Naive thymus-derived CD8-positive, alpha-beta T cell (primary cell): ENCODE measurements around the gene STBD1. TPM values are rescaled to one million over a fixed set of nuclear protein-coding genes. Genes with fewer than 3 reads are reported as not detected.
"Not testable (repeated sequence)": the region's sequence is repeated elsewhere in the genome, so short reads cannot be mapped to it uniquely, and the experiment has no call there.

Source experiments
- ATAC-seq, 2 donors: fragments of 150-1000 bp; cut with Tn5 transposase in 1 of 2; sonication (Bioruptor Pico), chemical (Tn5 transposase) in 1 of 2; 1 replicate in 1 of 2; 2 replicates in 1 of 2; pipeline ENCODE4 v1.10.0; 2021; ENCODE audit warnings: mild to moderate bottlenecking in 2 of 2, moderate library complexity in 2 of 2
- POLR2A ChIA-PET: fragments of 350-600 bp; sonication (Branson Sonifier 250); formaldehyde crosslinking; loops from one replicate; lab custom pipeline; 2021; ENCODE audit warnings: antibody characterized with exemption; lab: Charles Lee
- DNase-seq, 10 donors: peaks; one replicate each; pipeline versions ENCODE4 v3.0.0 to v3.0.0-alpha.2; 2020 to 2022
- H3K27ac Mint-ChIP-seq, 10 donors: one replicate each; pipeline ENCODE4 v1.8.0; 2020 to 2022; ENCODE audit warnings: mild to moderate bottlenecking in 10 of 10, mixed read lengths in 10 of 10, moderate library complexity in 4 of 10, inconsistent platforms in 1 of 10
- H3K27me3 Mint-ChIP-seq, 5 donors: one replicate each; pipeline ENCODE4 v1.8.0; 2021 to 2022; ENCODE audit warnings: mixed read lengths in 5 of 5
- H3K36me3 Mint-ChIP-seq, 3 donors: one replicate each; pipeline ENCODE4 v1.8.0; 2020 to 2022; ENCODE audit warnings: mixed read lengths in 3 of 3, mild to moderate bottlenecking in 2 of 3, inconsistent platforms in 1 of 3
- H3K4me1 Mint-ChIP-seq, 4 donors: one replicate each; pipeline ENCODE4 v1.8.0; 2021 to 2022; ENCODE audit warnings: mixed read lengths in 4 of 4
- H3K4me3 Mint-ChIP-seq, 10 donors: one replicate each; pipeline ENCODE4 v1.8.0; 2020 to 2022; ENCODE audit warnings: mild to moderate bottlenecking in 10 of 10, mixed read lengths in 10 of 10, moderate library complexity in 6 of 10, inconsistent platforms in 1 of 10
- H3K9me3 Mint-ChIP-seq, 9 donors: one replicate each; pipeline ENCODE4 v1.8.0; 2020 to 2022; ENCODE audit warnings: mixed read lengths in 9 of 9, mild to moderate bottlenecking in 3 of 9, inconsistent platforms in 1 of 9, moderate library complexity in 1 of 9
- polyA plus RNA-seq, 3 donors: library from polyadenylated mRNA; unstranded; fragments of 300-500 nt; fragmentation: Illumina TruSeq; gene quantifications; one replicate each; pipeline ENCODE4 v1.2.3, GENCODE V29; 2021
- total RNA-seq, 8 experiments: library from RNA in 2 of 8; stranded (reverse) in 2 of 8; gene quantifications; one replicate each; pipeline ENCODE4 v1.2.3 and lab custom pipeline; 2021 to 2026

The STBD1 gene
- total and polyA plus RNA-seq, 5 experiments from 2014 or later: 0.16 to 0.66 (median 0.38) TPM

GRCh38 chr4:76275486-76276124, 30.9 kb upstream of the STBD1 start:
- ATAC-seq (no peak), DNase-seq (no peak)
- Mint-ChIP-seq H3K9me3 (no peaks in the 10 kb centered on the region), H3K36me3 (no peaks in the 10 kb centered on the region), H3K27ac (no peak overlapping the region), H3K4me1 (peaks cover 0 to 6% (median 1%) of the 10 kb centered on the region in 4 donors), H3K27me3 (peaks cover 7 to 15% (median 9%) of the 10 kb centered on the region in 5 donors), H3K4me3 (no peak overlapping the region)
- POLR2A ChIA-PET: no interaction called here

GRCh38 chr4:76276813-76277212, 29.7 kb upstream of the STBD1 start:
- Mint-ChIP-seq H3K27ac (no peak overlapping the region), H3K4me3 (no peak overlapping the region), H3K9me3 (no peaks in the 10 kb centered on the region), H3K27me3 (peaks cover 6 to 15% (median 7%) of the 10 kb centered on the region in 5 donors), H3K4me1 (peaks cover 0 to 6% (median 0%) of the 10 kb centered on the region in 4 donors), H3K36me3 (no peaks in the 10 kb centered on the region)
- POLR2A ChIA-PET: no interaction called here
- DNase-seq (peak in 1 of 10 donors; percentile 6), ATAC-seq (no peak)

GRCh38 chr4:76277667-76278066, 28.9 kb upstream of the STBD1 start:
- no peak for ATAC-seq
- no peak for DNase-seq

GRCh38 chr4:76278583-76278982, 27.9 kb upstream of the STBD1 start:
- H3K27me3 Mint-ChIP-seq: peaks cover 6 to 13% (median 7%) of the 10 kb centered on the region in 5 donors
- H3K4me3 Mint-ChIP-seq: no peak overlapping the region
- no peak overlapping the region for H3K27ac Mint-ChIP-seq
- no peaks in the 10 kb centered on the region for H3K36me3 Mint-ChIP-seq
- ATAC-seq: no peak
- H3K9me3 Mint-ChIP-seq: no peaks in the 10 kb centered on the region
- POLR2A ChIA-PET: no interaction called here
- no peak for DNase-seq
- peaks cover 0 to 6% (median 0%) of the 10 kb centered on the region in 4 donors for H3K4me1 Mint-ChIP-seq

More at GRCh38 chr4:76277667-76278066, 28.9 kb upstream of the STBD1 start:
- H3K27me3 Mint-ChIP-seq: peaks cover 6 to 15% (median 7%) of the 10 kb centered on the region in 5 donors
- H3K4me1 Mint-ChIP-seq: peaks cover 0 to 6% (median 0%) of the 10 kb centered on the region in 4 donors
- no peak overlapping the region for H3K27ac Mint-ChIP-seq
- H3K9me3 Mint-ChIP-seq: no peaks in the 10 kb centered on the region
- POLR2A ChIA-PET: no interaction called here
- H3K36me3 Mint-ChIP-seq: no peaks in the 10 kb centered on the region
- H3K4me3 Mint-ChIP-seq: no peak overlapping the region

- ATAC-seq: peak in 1 of 2 donors; percentile 72
- POLR2A ChIA-PET: no interaction called here
- Mint-ChIP-seq H3K9me3 (no peaks in the 10 kb centered on the region), H3K27me3 (peaks cover 6 to 13% (median 7%) of the 10 kb centered on the region in 5 donors), H3K27ac (peak overlapping the region in 1 of 10 donors; percentile 26), H3K4me3 (no peak overlapping the region), H3K36me3 (no peaks in the 10 kb centered on the region), H3K4me1 (peaks cover 0 to 6% (median 0%) of the 10 kb centered on the region in 4 donors)
- peak in 6 of 10 donors; percentile 7 to 63 (median 36) for DNase-seq
These were observed 27.1 kb upstream of the STBD1 start for GRCh38 chr4:76279462-76279861.

GRCh38 chr4:76280488-76281441, 25.8 kb upstream of the STBD1 start:
- no peak for ATAC-seq
- no peak overlapping the region for H3K4me3 Mint-ChIP-seq
- H3K9me3 Mint-ChIP-seq: peaks cover 0 to under 1% (median 0%) of the 10 kb centered on the region in 9 donors
- H3K4me1 Mint-ChIP-seq: peaks cover 0 to 6% (median 0%) of the 10 kb centered on the region in 4 donors
- POLR2A ChIA-PET: no interaction called here
- DNase-seq: no peak
- no peak overlapping the region for H3K27ac Mint-ChIP-seq
- H3K36me3 Mint-ChIP-seq: no peaks in the 10 kb centered on the region
- H3K27me3 Mint-ChIP-seq: peaks cover 4 to 7% (median 7%) of the 10 kb centered on the region in 5 donors

- H3K27ac Mint-ChIP-seq, POLR2A ChIA-PET, H3K4me3 Mint-ChIP-seq, ATAC-seq, H3K36me3 Mint-ChIP-seq, DNase-seq, H3K4me1 Mint-ChIP-seq, H3K27me3 Mint-ChIP-seq, H3K9me3 Mint-ChIP-seq: not testable (repeated sequence)
These were observed 24.9 kb upstream of the STBD1 start for GRCh38 chr4:76281594-76281993.

- peaks cover 0 to 3% (median 0%) of the 10 kb centered on the region in 4 donors for H3K4me1 Mint-ChIP-seq
- no peak overlapping the region for H3K27ac Mint-ChIP-seq
- H3K27me3 Mint-ChIP-seq: peaks cover 0 to 4% (median 0%) of the 10 kb centered on the region in 5 donors
- H3K4me3 Mint-ChIP-seq: no peak overlapping the region
- ATAC-seq (no peak), DNase-seq (no peak)
- H3K9me3 Mint-ChIP-seq: peaks cover 0 to 10% (median 0%) of the 10 kb centered on the region in 9 donors
- POLR2A ChIA-PET: no interaction called here
- H3K36me3 Mint-ChIP-seq: peaks cover 0 to 4% (median 0%) of the 10 kb centered on the region in 3 donors
These were observed 23.4 kb upstream of the STBD1 start for GRCh38 chr4:76282941-76283689.

- Mint-ChIP-seq H3K4me3 (no peak overlapping the region), H3K4me1 (peaks cover 0 to 3% (median 0%) of the 10 kb centered on the region in 4 donors), H3K27me3 (peaks cover 0 to 1% (median 0%) of the 10 kb centered on the region in 5 donors), H3K27ac (no peak overlapping the region), H3K36me3 (peaks cover 0 to 4% (median 0%) of the 10 kb centered on the region in 3 donors), H3K9me3 (peaks cover 0 to 10% (median 0%) of the 10 kb centered on the region in 9 donors)
- no peak for DNase-seq
- POLR2A ChIA-PET: no interaction called here
- ATAC-seq: no peak
These were observed 22.6 kb upstream of the STBD1 start for GRCh38 chr4:76283900-76284299.

- ATAC-seq, H3K4me1 Mint-ChIP-seq, H3K4me3 Mint-ChIP-seq, H3K27me3 Mint-ChIP-seq, H3K36me3 Mint-ChIP-seq, H3K27ac Mint-ChIP-seq, POLR2A ChIA-PET, DNase-seq, H3K9me3 Mint-ChIP-seq: not testable (repeated sequence)
These were observed 18.7 kb upstream of the STBD1 start for GRCh38 chr4:76287811-76288210.

- POLR2A ChIA-PET: no interaction called here
- Mint-ChIP-seq H3K36me3 (peaks cover 0 to 22% (median 8%) of the 10 kb centered on the region in 3 donors), H3K4me3 (no peak overlapping the region), H3K27me3 (peaks cover 3 to 11% (median 9%) of the 10 kb centered on the region in 5 donors), H3K9me3 (peaks cover 0 to 19% (median 7%) of the 10 kb centered on the region in 9 donors), H3K4me1 (peaks cover 0 to 2% (median 0%) of the 10 kb centered on the region in 4 donors), H3K27ac (peak overlapping the region in 1 of 10 donors; percentile 16)
- ATAC-seq: no peak
- DNase-seq: no peak
These were observed 13.8 kb upstream of the STBD1 start for GRCh38 chr4:76292730-76293129.

GRCh38 chr4:76293772-76294171, 12.8 kb upstream of the STBD1 start:
- POLR2A ChIA-PET: no interaction called here
- Mint-ChIP-seq H3K36me3 (peaks cover 0 to 28% (median 14%) of the 10 kb centered on the region in 3 donors), H3K4me1 (no peaks in the 10 kb centered on the region), H3K9me3 (peaks cover 0 to 29% (median 14%) of the 10 kb centered on the region in 9 donors), H3K27ac (no peak overlapping the region), H3K27me3 (peaks cover 3 to 11% (median 9%) of the 10 kb centered on the region in 5 donors), H3K4me3 (no peak overlapping the region)
- ATAC-seq (no peak), DNase-seq (no peak)
